Endometrial microvascular endothelial cells (primary cell): Measurements from ENCODE around the gene TM9SF3. TPM values are rescaled to one million over a fixed set of nuclear protein-coding genes. Genes with fewer than 3 reads are reported as not detected.
"Not testable (repeated sequence)": the region's sequence is repeated elsewhere in the genome, so short reads cannot be mapped to it uniquely, and the experiment has no call there.

Experiments used
- in situ Hi-C: cut with HindIII; loops from 2 replicates; pipeline ENCODE4 v1.10.0; 2017; ENCODE audit warnings: low sequenced_read_pairs, low pct_unique_long_range_greater_than_20kb; ENCODE audit errors: inconsistent ontology term
- total RNA-seq: library from RNA; depleted of rRNA; stranded (reverse); fragments of >200 nt; gene quantifications from one replicate; pipeline ENCODE4 v1.2.3, GENCODE V29; 2015; ENCODE audit errors: inconsistent ontology term

TM9SF3 gene
- total RNA-seq, 1 donor from 2014 or later, result 125 TPM

GRCh38 chr10:96574564-96574963 is 12.2 kb downstream of the TM9SF3 start:
- in situ Hi-C loops, result not testable (repeated sequence)

- in situ Hi-C loops, result no loop called here
Observed at GRCh38 chr10:96573036-96573435, 13.8 kb downstream of the TM9SF3 start.

- in situ Hi-C loops, result no loop called here
Observed at GRCh38 chr10:96570983-96571964, 15.5 kb downstream of the TM9SF3 start.

GRCh38 chr10:96570511-96570910 is 16.3 kb downstream of the TM9SF3 start:
- in situ Hi-C loops, result no loop called here

GRCh38 chr10:96568402-96568801 is 18.4 kb downstream of the TM9SF3 start:
- in situ Hi-C loops, result no loop called here

- in situ Hi-C loops, result no loop called here
Observed at GRCh38 chr10:96565774-96566173, 21.0 kb downstream of the TM9SF3 start.

- in situ Hi-C loops, result no loop called here
Observed at GRCh38 chr10:96560966-96561887, 25.6 kb downstream of the TM9SF3 start.

GRCh38 chr10:96560489-96560888 is 26.3 kb downstream of the TM9SF3 start:
- in situ Hi-C loops, result no loop called here

GRCh38 chr10:96556003-96556402 is 30.8 kb downstream of the TM9SF3 start:
- in situ Hi-C loops, result no loop called here

GRCh38 chr10:96555330-96555729 is 31.5 kb downstream of the TM9SF3 start:
- in situ Hi-C loops, result no loop called here

GRCh38 chr10:96548589-96548988 is 38.2 kb downstream of the TM9SF3 start:
- in situ Hi-C loops, result no loop called here

GRCh38 chr10:96545558-96545957 is 41.3 kb downstream of the TM9SF3 start:
- in situ Hi-C loops, result not testable (repeated sequence)

GRCh38 chr10:96541921-96542320 is 44.9 kb downstream of the TM9SF3 start:
- in situ Hi-C loops, result no loop called here

- in situ Hi-C loops, result no loop called here
Observed at GRCh38 chr10:96540240-96540639, 46.6 kb downstream of the TM9SF3 start.

GRCh38 chr10:96538683-96539082 is 48.1 kb downstream of the TM9SF3 start:
- in situ Hi-C loops, result no loop called here

- in situ Hi-C loops, result no loop called here
Observed at GRCh38 chr10:96536129-96536528, 50.7 kb downstream of the TM9SF3 start.

- in situ Hi-C loops, result no loop called here
Observed at GRCh38 chr10:96532523-96532922, 54.3 kb downstream of the TM9SF3 start.

GRCh38 chr10:96529634-96530279 is 57.1 kb downstream of the TM9SF3 start:
- in situ Hi-C loops, result no loop called here

GRCh38 chr10:96524741-96525140 is 62.1 kb downstream of the TM9SF3 start:
- in situ Hi-C loops, result no loop called here
